Activated naive CD8-positive, alpha-beta T cell treated with anti-CD3 and anti-CD28 coated beads for 36 hours (primary cell): ENCODE measurements around the gene CLEC20A. TPM values are rescaled to one million over a fixed set of nuclear protein-coding genes. Genes with fewer than 3 reads are reported as not detected.

Source experiments
- DNase-seq: peaks from one replicate; pipeline ENCODE4 v3.0.0; 2021
- H3K27ac Mint-ChIP-seq: one replicate; pipeline ENCODE4 v1.8.0; 2022; ENCODE audit warnings: mild to moderate bottlenecking, moderate library complexity, mixed read lengths
- H3K27me3 Mint-ChIP-seq: one replicate; pipeline ENCODE4 v1.8.0; 2022; ENCODE audit warnings: mild to moderate bottlenecking, mixed read lengths
- H3K36me3 Mint-ChIP-seq: one replicate; pipeline ENCODE4 v1.8.0; 2021; ENCODE audit warnings: mild to moderate bottlenecking, mixed read lengths
- H3K4me1 Mint-ChIP-seq: one replicate; pipeline ENCODE4 v1.8.0; 2021; ENCODE audit warnings: mixed read lengths
- H3K4me3 Mint-ChIP-seq: one replicate; pipeline ENCODE4 v1.8.0; 2022; ENCODE audit warnings: mild to moderate bottlenecking, moderate library complexity, mixed read lengths
- H3K9me3 Mint-ChIP-seq: one replicate; pipeline ENCODE4 v1.8.0; 2022; ENCODE audit warnings: mixed read lengths
- total RNA-seq, 2 experiments: library from RNA; stranded (reverse); gene quantifications; one replicate each; pipeline ENCODE4 v1.2.3, GENCODE V29; 2021

Gene CLEC20A
- total RNA-seq, 2 experiments from 2014 or later = not detected

- peaks cover 15% of the 10 kb centered on the region for H3K27me3 Mint-ChIP-seq
- no peak overlapping the region for H3K4me3 Mint-ChIP-seq
- no peaks in the 10 kb centered on the region for H3K36me3 Mint-ChIP-seq
- H3K9me3 Mint-ChIP-seq = no peaks in the 10 kb centered on the region
- DNase-seq = no peak
- H3K27ac Mint-ChIP-seq = no peak overlapping the region
- H3K4me1 Mint-ChIP-seq = no peaks in the 10 kb centered on the region
Measured at GRCh38 chr1:178483251-178483957, 13.4 kb downstream of the CLEC20A start.

GRCh38 chr1:178477841-178478240 lies 18.9 kb downstream of the CLEC20A start:
- no peak for DNase-seq
- no peaks in the 10 kb centered on the region for H3K36me3 Mint-ChIP-seq
- H3K4me3 Mint-ChIP-seq = no peak overlapping the region
- H3K27ac Mint-ChIP-seq = no peak overlapping the region
- H3K27me3 Mint-ChIP-seq = peaks cover 24% of the 10 kb centered on the region
- no peaks in the 10 kb centered on the region for H3K9me3 Mint-ChIP-seq
- no peaks in the 10 kb centered on the region for H3K4me1 Mint-ChIP-seq

GRCh38 chr1:178477373-178477772 lies 19.4 kb downstream of the CLEC20A start:
- H3K27ac Mint-ChIP-seq = no peak overlapping the region
- H3K36me3 Mint-ChIP-seq = no peaks in the 10 kb centered on the region
- DNase-seq = no peak
- no peaks in the 10 kb centered on the region for H3K4me1 Mint-ChIP-seq
- H3K27me3 Mint-ChIP-seq = peaks cover 29% of the 10 kb centered on the region
- no peak overlapping the region for H3K4me3 Mint-ChIP-seq
- H3K9me3 Mint-ChIP-seq = no peaks in the 10 kb centered on the region

- Mint-ChIP-seq H3K4me3 (no peak overlapping the region), H3K27me3 (peaks cover 30% of the 10 kb centered on the region), H3K9me3 (no peaks in the 10 kb centered on the region), H3K27ac (no peak overlapping the region), H3K4me1 (no peaks in the 10 kb centered on the region), H3K36me3 (no peaks in the 10 kb centered on the region)
- DNase-seq = no peak
Measured at GRCh38 chr1:178472531-178472930, 24.2 kb downstream of the CLEC20A start.

- DNase-seq = no peak
- no peaks in the 10 kb centered on the region for H3K4me1 Mint-ChIP-seq
- no peaks in the 10 kb centered on the region for H3K36me3 Mint-ChIP-seq
- no peak overlapping the region for H3K27ac Mint-ChIP-seq
- H3K9me3 Mint-ChIP-seq = no peaks in the 10 kb centered on the region
- no peak overlapping the region for H3K4me3 Mint-ChIP-seq
- H3K27me3 Mint-ChIP-seq = peaks cover 23% of the 10 kb centered on the region
Measured at GRCh38 chr1:178470411-178470960, 26.3 kb downstream of the CLEC20A start.

- no peak for DNase-seq
- no peaks in the 10 kb centered on the region for H3K4me1 Mint-ChIP-seq
- no peak overlapping the region for H3K4me3 Mint-ChIP-seq
- H3K27ac Mint-ChIP-seq = no peak overlapping the region
- no peaks in the 10 kb centered on the region for H3K36me3 Mint-ChIP-seq
- H3K9me3 Mint-ChIP-seq = no peaks in the 10 kb centered on the region
- peaks cover 14% of the 10 kb centered on the region for H3K27me3 Mint-ChIP-seq
Measured at GRCh38 chr1:178467837-178468236, 28.9 kb downstream of the CLEC20A start.

- no peak for DNase-seq
- H3K4me3 Mint-ChIP-seq = no peak overlapping the region
- H3K4me1 Mint-ChIP-seq = no peaks in the 10 kb centered on the region
- peaks cover 8% of the 10 kb centered on the region for H3K27me3 Mint-ChIP-seq
- no peaks in the 10 kb centered on the region for H3K9me3 Mint-ChIP-seq
- H3K36me3 Mint-ChIP-seq = no peaks in the 10 kb centered on the region
- H3K27ac Mint-ChIP-seq = no peak overlapping the region
Measured at GRCh38 chr1:178465011-178465410, 31.8 kb downstream of the CLEC20A start.

- no peaks in the 10 kb centered on the region for H3K4me1 Mint-ChIP-seq
- H3K27ac Mint-ChIP-seq = no peak overlapping the region
- H3K27me3 Mint-ChIP-seq = peaks cover 8% of the 10 kb centered on the region
- no peak for DNase-seq
- no peaks in the 10 kb centered on the region for H3K36me3 Mint-ChIP-seq
- no peak overlapping the region for H3K4me3 Mint-ChIP-seq
- H3K9me3 Mint-ChIP-seq = no peaks in the 10 kb centered on the region
Measured at GRCh38 chr1:178464566-178464965, 32.2 kb downstream of the CLEC20A start.

GRCh38 chr1:178464141-178464540 lies 32.6 kb downstream of the CLEC20A start:
- Mint-ChIP-seq H3K4me1 (no peaks in the 10 kb centered on the region), H3K36me3 (no peaks in the 10 kb centered on the region), H3K27me3 (peaks cover 8% of the 10 kb centered on the region), H3K9me3 (no peaks in the 10 kb centered on the region), H3K4me3 (no peak overlapping the region), H3K27ac (no peak overlapping the region)
- DNase-seq = no peak

GRCh38 chr1:178461701-178462100 lies 35.1 kb downstream of the CLEC20A start:
- H3K27me3 Mint-ChIP-seq = peaks cover 3% of the 10 kb centered on the region
- no peaks in the 10 kb centered on the region for H3K4me1 Mint-ChIP-seq
- H3K27ac Mint-ChIP-seq = no peak overlapping the region
- H3K36me3 Mint-ChIP-seq = no peaks in the 10 kb centered on the region
- H3K9me3 Mint-ChIP-seq = no peaks in the 10 kb centered on the region
- DNase-seq = no peak
- no peak overlapping the region for H3K4me3 Mint-ChIP-seq

- Mint-ChIP-seq H3K27ac (no peak overlapping the region), H3K27me3 (peaks cover 3% of the 10 kb centered on the region), H3K9me3 (no peaks in the 10 kb centered on the region), H3K4me3 (no peak overlapping the region), H3K36me3 (no peaks in the 10 kb centered on the region), H3K4me1 (no peaks in the 10 kb centered on the region)
- DNase-seq = no peak
Measured at GRCh38 chr1:178461104-178461503, 35.7 kb downstream of the CLEC20A start.

- no peak for DNase-seq
- Mint-ChIP-seq H3K36me3 (no peaks in the 10 kb centered on the region), H3K4me1 (no peaks in the 10 kb centered on the region), H3K4me3 (no peak overlapping the region), H3K27ac (no peak overlapping the region), H3K27me3 (no peaks in the 10 kb centered on the region), H3K9me3 (no peaks in the 10 kb centered on the region)
Measured at GRCh38 chr1:178458203-178458602, 38.6 kb downstream of the CLEC20A start.

GRCh38 chr1:178457651-178458050 lies 39.1 kb downstream of the CLEC20A start:
- H3K4me3 Mint-ChIP-seq = no peak overlapping the region
- DNase-seq = no peak
- no peaks in the 10 kb centered on the region for H3K9me3 Mint-ChIP-seq
- H3K27me3 Mint-ChIP-seq = no peaks in the 10 kb centered on the region
- H3K4me1 Mint-ChIP-seq = no peaks in the 10 kb centered on the region
- H3K36me3 Mint-ChIP-seq = no peaks in the 10 kb centered on the region
- no peak overlapping the region for H3K27ac Mint-ChIP-seq

- Mint-ChIP-seq H3K9me3 (no peaks in the 10 kb centered on the region), H3K27ac (no peak overlapping the region), H3K4me3 (no peak overlapping the region), H3K4me1 (no peaks in the 10 kb centered on the region), H3K27me3 (no peaks in the 10 kb centered on the region), H3K36me3 (no peaks in the 10 kb centered on the region)
- DNase-seq = no peak
Measured at GRCh38 chr1:178456472-178456871, 40.3 kb downstream of the CLEC20A start.

GRCh38 chr1:178452013-178452412 lies 44.8 kb downstream of the CLEC20A start:
- no peak for DNase-seq
- Mint-ChIP-seq H3K9me3 (no peaks in the 10 kb centered on the region), H3K36me3 (no peaks in the 10 kb centered on the region), H3K4me1 (no peaks in the 10 kb centered on the region), H3K27me3 (no peaks in the 10 kb centered on the region), H3K27ac (no peak overlapping the region), H3K4me3 (no peak overlapping the region)

- H3K27me3 Mint-ChIP-seq = no peaks in the 10 kb centered on the region
- DNase-seq = no peak
- no peaks in the 10 kb centered on the region for H3K9me3 Mint-ChIP-seq
- H3K4me3 Mint-ChIP-seq = no peak overlapping the region
- no peak overlapping the region for H3K27ac Mint-ChIP-seq
- no peaks in the 10 kb centered on the region for H3K36me3 Mint-ChIP-seq
- H3K4me1 Mint-ChIP-seq = no peaks in the 10 kb centered on the region
Measured at GRCh38 chr1:178451529-178451928, 45.2 kb downstream of the CLEC20A start.
